Activated T-helper 2 cell treated with anti-CD3 and anti-CD28 coated beads, Interferon-gamma antibody, Interleukin-2, Interleukin-4, amounts not matched to agents 10 μg/mL and 5 μg/mL and 100 μg/mL, durations not matched to agents 14 hours and 24 hours and 36 hours (primary cell): ENCODE data around the gene AHCYL2. TPM values are rescaled to one million over a fixed set of nuclear protein-coding genes. Genes with fewer than 3 reads are reported as not detected.
"Not testable (repeated sequence)": the region's sequence is repeated elsewhere in the genome, so short reads cannot be mapped to it uniquely, and the experiment has no call there.

Experiments used
- DNase-seq: peaks from one replicate; pipeline ENCODE4 v3.0.0; 2021; ENCODE audit warnings: low spot score
- H3K27ac Mint-ChIP-seq: one replicate; pipeline ENCODE4 v1.8.0; 2021; ENCODE audit warnings: mixed read lengths
- H3K27me3 Mint-ChIP-seq: one replicate; pipeline ENCODE4 v1.8.0; 2021; ENCODE audit warnings: low read depth, mixed read lengths
- H3K36me3 Mint-ChIP-seq: one replicate; pipeline ENCODE4 v1.8.0; 2021; ENCODE audit warnings: low read depth, mixed read lengths
- H3K4me1 Mint-ChIP-seq: one replicate; pipeline ENCODE4 v1.8.0; 2021; ENCODE audit warnings: low read depth, mixed read lengths
- H3K4me3 Mint-ChIP-seq: one replicate; pipeline ENCODE4 v1.8.0; 2021; ENCODE audit warnings: low read depth, mild to moderate bottlenecking, moderate library complexity, mixed read lengths
- H3K9me3 Mint-ChIP-seq: one replicate; pipeline ENCODE4 v1.8.0; 2021; ENCODE audit warnings: mixed read lengths
- intact Hi-C: fragments of 100-400 bp; cut with micrococcal nuclease; formaldehyde crosslinking; loops from one replicate; pipeline ENCODE4 v1.15.1; 2023
- total RNA-seq: library from RNA; stranded (reverse); gene quantifications from 2 replicates; pipeline ENCODE4 v1.2.3, GENCODE V29; 2022

AHCYL2 gene
- total RNA-seq, 1 donor from 2014 or later: 14.7 TPM

DNA sequence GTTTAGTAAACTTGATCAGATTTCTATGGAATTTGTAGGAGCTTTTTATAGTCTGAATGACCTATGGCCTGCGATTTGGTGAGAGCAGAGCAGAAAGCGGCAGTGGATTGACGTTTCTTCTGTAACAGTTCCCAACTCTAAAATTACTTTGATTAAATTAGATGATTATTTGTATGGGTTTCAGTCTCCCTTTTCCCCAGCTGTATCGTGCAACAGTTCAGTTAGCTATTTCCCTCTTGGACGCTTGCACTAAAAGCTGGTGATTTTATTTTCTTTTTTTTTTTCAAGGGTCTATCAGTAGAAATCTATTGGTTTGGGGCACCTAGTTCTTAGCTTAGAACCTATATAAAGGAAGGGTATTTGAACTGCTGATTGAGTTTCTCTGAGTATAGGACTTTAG lies 6.8 kb downstream of the AHCYL2 start:
- Mint-ChIP-seq H3K36me3 (no peaks in the 10 kb centered on the region), H3K27ac (no peak overlapping the region), H3K4me3 (no peak overlapping the region), H3K9me3 (no peaks in the 10 kb centered on the region), H3K27me3 (no peaks in the 10 kb centered on the region), H3K4me1 (peaks cover 1% of the 10 kb centered on the region)
- intact Hi-C loops: no loop called here
- DNase-seq: no peak

DNA sequence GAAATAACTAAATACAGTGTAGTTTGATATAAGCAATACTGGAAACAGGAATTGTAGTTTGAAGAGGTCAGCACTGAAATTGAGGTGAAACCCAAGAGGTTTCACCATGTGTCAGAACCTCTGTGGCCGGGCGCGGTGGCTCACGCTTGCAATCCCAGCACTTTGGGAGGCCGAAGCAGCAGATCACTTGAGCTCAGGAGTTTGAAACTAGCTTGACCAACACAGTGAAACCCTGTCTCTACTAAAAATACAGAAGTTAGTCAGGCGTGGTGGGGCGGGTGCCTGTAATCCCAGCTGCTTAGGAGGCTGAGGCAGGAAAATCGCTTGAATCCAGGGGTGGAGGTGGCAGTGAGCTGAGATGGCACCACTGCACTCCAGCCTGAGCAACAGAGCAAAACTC lies 13.7 kb downstream of the AHCYL2 start:
- no peaks in the 10 kb centered on the region for H3K27me3 Mint-ChIP-seq
- H3K4me1 Mint-ChIP-seq: peaks cover 1% of the 10 kb centered on the region
- no peak overlapping the region for H3K27ac Mint-ChIP-seq
- H3K4me3 Mint-ChIP-seq: no peak overlapping the region
- DNase-seq: no peak
- no peaks in the 10 kb centered on the region for H3K9me3 Mint-ChIP-seq
- intact Hi-C loops: no loop called here
- H3K36me3 Mint-ChIP-seq: no peaks in the 10 kb centered on the region

DNA sequence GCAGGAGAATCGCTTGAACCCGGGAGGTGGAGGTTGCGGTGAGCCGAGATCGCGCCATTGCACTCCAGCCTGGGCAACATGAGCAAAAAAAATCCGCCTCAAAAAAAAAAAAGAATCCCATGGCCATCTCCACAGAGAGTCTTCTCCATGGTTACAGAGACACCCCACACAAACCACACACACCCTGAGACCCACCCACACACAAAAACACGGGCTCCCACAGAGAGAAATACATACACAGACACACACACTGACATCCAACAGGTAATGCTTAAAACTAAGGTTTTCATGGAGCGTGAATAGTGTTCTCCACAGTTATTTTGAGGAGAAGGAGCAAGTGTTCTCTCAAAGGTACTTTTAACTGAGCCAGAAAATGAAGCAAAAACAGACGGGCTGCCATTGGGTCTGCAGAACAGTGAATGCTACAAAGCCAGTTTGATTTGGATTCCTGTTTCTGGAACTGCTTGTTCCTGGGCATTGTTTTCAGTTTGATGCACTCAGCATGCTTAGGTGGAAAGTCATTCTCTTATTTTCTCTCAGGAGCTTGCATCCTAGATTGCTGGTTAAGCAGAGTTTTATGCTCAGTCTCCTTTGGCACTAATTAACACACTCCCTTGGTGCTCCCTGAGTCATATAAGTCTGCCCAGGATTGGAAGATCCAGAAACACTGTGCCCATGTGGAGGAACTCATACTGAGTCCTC lies 15.4 kb downstream of the AHCYL2 start:
- intact Hi-C loops: no loop called here
- Mint-ChIP-seq H3K27ac (no peak overlapping the region), H3K27me3 (no peaks in the 10 kb centered on the region), H3K36me3 (no peaks in the 10 kb centered on the region), H3K4me1 (peaks cover 1% of the 10 kb centered on the region), H3K4me3 (no peak overlapping the region), H3K9me3 (no peaks in the 10 kb centered on the region)
- DNase-seq: no peak

DNA sequence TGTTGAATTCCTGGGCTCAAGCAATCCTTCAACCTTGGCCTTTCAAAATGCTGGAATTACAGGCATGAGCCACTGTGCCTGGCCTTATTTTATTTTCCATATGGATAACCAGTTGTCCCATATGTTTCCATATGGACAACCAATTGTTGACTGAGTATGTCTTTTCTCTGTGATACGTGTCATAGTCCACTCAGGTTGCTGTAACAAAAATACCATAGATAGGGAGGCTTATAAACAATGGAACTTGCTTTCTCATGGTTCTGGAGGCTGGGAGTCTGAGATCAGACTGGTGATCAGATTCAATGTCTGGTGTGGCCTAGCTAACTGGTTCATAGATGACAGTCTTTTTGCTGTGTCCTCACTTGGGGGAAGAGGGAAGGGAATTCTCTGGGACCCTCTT lies 19.4 kb downstream of the AHCYL2 start:
- Mint-ChIP-seq H3K4me3 (no peak overlapping the region), H3K27ac (no peak overlapping the region), H3K9me3 (no peaks in the 10 kb centered on the region), H3K27me3 (no peaks in the 10 kb centered on the region), H3K4me1 (no peaks in the 10 kb centered on the region), H3K36me3 (peaks cover 4% of the 10 kb centered on the region)
- intact Hi-C loops: no loop called here
- no peak for DNase-seq

DNA sequence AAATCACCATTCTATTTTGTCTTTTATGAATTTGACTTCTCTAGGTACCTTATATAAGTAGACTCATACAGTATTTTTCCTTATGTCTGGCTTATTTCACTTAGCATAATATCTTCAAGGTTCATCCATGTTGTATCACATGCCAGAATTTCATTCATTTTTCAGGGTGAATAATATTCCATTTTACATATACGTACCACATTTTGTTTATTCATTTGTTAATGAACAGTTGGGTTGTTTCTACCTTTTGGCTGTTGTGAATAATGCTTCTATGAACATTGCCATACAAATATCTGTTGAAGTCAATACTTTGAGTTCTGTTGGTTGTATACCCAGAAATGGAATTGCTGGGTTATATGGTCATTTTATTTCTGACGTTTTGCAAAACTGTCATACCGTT lies 20.7 kb downstream of the AHCYL2 start:
- Mint-ChIP-seq H3K4me1 (no peaks in the 10 kb centered on the region), H3K9me3 (no peaks in the 10 kb centered on the region), H3K27me3 (peaks cover 3% of the 10 kb centered on the region), H3K4me3 (no peak overlapping the region), H3K36me3 (peaks cover 4% of the 10 kb centered on the region), H3K27ac (no peak overlapping the region)
- no peak for DNase-seq
- intact Hi-C loops: no loop called here

DNA sequence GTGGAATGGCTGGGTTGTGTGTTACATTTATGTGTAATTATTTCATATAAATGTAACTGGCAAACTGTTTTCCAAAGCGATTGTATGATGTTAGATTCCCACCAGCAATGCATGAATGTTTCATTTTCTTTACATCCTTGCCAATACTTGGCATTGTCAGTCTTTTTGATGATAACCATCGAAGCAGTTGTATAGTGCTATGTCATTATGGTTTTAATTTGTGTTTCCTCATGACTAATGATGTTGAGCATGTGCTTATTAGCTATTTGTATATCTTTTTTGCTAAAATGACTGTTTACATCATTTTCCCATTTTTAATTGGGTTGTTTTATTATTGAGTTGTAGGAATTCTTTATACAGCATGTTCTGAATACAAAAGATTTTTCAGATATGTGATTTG lies 22.3 kb downstream of the AHCYL2 start:
- peaks cover 4% of the 10 kb centered on the region for H3K36me3 Mint-ChIP-seq
- H3K4me1 Mint-ChIP-seq: no peaks in the 10 kb centered on the region
- intact Hi-C loops: no loop called here
- H3K27me3 Mint-ChIP-seq: peaks cover 10% of the 10 kb centered on the region
- H3K4me3 Mint-ChIP-seq: no peak overlapping the region
- no peak for DNase-seq
- H3K27ac Mint-ChIP-seq: no peak overlapping the region
- no peaks in the 10 kb centered on the region for H3K9me3 Mint-ChIP-seq

DNA sequence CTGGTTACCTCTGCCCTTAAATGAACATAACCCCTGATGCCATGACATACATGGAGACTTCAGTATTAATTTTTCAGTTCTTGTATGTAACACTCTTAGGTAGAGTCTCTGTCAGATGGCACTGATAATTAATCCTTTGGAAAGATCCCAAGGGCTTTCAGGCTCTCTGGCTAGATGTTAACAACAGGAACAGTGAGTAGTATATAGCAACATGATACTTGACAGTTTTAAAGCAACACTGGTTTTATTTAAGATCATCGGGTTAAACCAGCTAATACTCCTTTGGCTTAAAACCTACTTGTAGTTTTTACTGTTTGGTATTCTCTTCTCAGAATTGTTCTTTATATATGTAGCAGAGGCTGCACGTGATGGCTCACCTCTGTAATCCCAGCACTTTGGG lies 27.3 kb downstream of the AHCYL2 start:
- Mint-ChIP-seq H3K9me3 (no peaks in the 10 kb centered on the region), H3K27me3 (peaks cover 10% of the 10 kb centered on the region), H3K4me1 (no peaks in the 10 kb centered on the region), H3K4me3 (no peak overlapping the region), H3K27ac (no peak overlapping the region), H3K36me3 (no peaks in the 10 kb centered on the region)
- intact Hi-C loops: no loop called here
- no peak for DNase-seq

DNA sequence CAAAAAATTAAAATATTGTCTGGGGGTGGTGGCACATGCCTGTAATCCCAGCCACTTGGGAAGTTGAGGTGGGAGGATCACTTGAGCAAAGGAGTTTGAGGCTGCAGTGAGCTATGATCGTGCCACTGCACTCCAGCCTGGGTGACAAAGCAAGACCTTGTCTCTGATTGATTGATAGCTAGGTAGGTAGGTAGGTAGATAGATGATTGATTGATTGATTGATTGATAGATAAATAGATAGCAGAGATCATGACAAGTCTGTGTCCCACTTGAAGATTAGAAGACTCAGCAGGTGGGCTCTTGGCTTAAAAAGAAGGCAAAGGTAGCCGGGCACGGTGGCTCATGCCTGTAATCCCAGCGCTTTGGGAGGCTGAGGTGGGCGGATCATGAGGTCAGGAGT lies 27.8 kb downstream of the AHCYL2 start:
- H3K27ac Mint-ChIP-seq, H3K9me3 Mint-ChIP-seq, DNase-seq, H3K36me3 Mint-ChIP-seq, H3K27me3 Mint-ChIP-seq, intact Hi-C loops, H3K4me1 Mint-ChIP-seq, H3K4me3 Mint-ChIP-seq: not testable (repeated sequence)

DNA sequence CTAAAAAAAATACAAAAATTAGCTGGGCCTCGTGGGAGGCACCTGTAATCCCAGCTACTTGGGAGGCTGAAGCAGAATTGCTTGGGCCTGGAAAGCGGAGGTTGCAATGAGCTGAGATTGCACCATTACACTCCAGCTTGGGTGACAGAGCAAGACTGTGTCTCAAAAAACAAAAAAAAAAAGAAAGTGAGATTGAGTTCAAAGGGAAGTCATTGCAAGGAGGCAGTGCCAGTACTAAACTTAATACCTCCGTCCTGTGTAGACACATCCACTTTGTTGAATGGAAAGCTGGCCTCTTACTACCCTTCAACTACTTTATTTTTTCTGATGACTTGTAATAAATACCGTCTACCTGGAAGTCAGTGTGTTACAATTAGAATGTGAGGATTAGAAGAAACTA lies 31.0 kb downstream of the AHCYL2 start:
- Mint-ChIP-seq H3K36me3 (no peaks in the 10 kb centered on the region), H3K9me3 (no peaks in the 10 kb centered on the region), H3K27me3 (peaks cover 7% of the 10 kb centered on the region), H3K27ac (no peak overlapping the region), H3K4me1 (peaks cover 14% of the 10 kb centered on the region), H3K4me3 (no peak overlapping the region)
- no peak for DNase-seq
- intact Hi-C loops: no loop called here

DNA sequence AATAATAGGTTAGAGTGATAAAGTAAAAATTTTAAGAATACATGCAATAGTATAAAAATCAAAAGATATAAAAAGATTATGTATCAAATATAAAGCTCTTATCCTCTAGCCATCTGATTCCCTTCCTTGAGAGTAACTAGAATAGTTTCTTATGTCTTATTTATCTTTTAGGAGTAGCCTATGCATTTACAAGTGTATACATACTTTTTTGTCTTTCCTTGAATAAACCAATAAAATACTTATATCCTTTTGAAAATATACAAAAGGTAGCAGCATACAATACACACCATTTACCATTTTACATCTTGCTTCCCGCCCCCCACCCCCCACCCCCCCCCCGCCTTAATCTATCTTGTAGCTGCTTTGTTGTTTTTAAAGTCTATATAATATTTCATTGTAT lies 31.4 kb downstream of the AHCYL2 start:
- Mint-ChIP-seq H3K4me3 (no peak overlapping the region), H3K27me3 (peaks cover 4% of the 10 kb centered on the region), H3K4me1 (peaks cover 14% of the 10 kb centered on the region), H3K36me3 (no peaks in the 10 kb centered on the region), H3K27ac (no peak overlapping the region), H3K9me3 (no peaks in the 10 kb centered on the region)
- intact Hi-C loops: no loop called here
- no peak for DNase-seq

DNA sequence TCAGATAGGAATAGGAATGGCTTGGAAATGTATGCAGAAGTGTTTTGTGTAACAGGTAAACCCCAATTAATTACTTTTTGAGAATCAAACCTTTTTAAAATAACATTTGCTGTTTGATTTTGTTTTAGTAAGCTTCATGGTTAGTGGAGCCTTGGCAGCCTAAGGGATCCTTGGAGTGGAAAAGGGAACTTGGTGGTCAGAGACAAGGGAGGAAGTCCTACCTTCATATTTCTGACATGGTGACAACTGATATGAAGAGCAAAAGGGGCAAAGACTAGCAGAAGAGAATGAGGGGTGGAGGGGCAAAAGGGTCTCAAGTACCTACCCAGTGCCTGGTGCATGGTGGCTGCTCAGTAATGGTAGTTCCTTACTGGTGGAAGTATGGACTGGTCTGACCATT lies 32.3 kb downstream of the AHCYL2 start:
- H3K4me1 Mint-ChIP-seq: peaks cover 15% of the 10 kb centered on the region
- DNase-seq: no peak
- H3K27ac Mint-ChIP-seq: no peak overlapping the region
- no peaks in the 10 kb centered on the region for H3K36me3 Mint-ChIP-seq
- no peaks in the 10 kb centered on the region for H3K9me3 Mint-ChIP-seq
- intact Hi-C loops: no loop called here
- no peaks in the 10 kb centered on the region for H3K27me3 Mint-ChIP-seq
- no peak overlapping the region for H3K4me3 Mint-ChIP-seq

DNA sequence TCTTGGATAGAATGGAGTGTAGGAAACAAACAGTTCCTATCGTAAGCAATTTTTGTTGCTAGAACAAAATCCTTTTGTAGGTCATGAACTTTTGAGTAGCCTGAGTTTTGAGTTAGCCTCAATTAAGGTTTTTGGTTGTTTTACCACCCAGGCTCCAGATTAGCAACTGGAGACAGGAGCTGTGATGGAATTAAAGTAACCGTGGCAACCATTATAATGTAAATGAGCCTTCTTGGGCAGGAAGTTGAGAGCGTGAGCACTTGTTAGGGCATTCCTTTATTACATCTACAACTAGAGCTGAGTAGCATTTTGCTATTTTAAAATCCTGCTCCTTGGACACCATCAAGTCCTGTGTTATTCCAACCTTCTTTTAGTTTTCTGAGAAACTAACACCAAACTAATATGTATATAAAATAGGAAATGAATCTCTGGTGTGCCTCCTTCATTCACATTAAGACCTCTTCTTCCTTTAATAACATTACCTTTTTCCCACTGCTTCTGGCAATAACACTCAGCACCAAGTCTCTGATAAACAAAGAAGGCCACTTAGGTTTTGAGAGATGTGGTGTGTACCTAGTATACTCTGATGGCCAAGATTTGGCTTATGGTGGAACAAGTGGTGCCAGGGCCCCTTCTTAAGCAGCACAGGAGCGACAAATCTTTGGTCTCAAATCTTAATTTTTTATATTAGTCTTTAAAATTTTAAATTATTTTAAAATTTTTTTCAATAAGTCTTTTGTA lies 34.0 kb downstream of the AHCYL2 start:
- peaks cover 21% of the 10 kb centered on the region for H3K4me1 Mint-ChIP-seq
- H3K27me3 Mint-ChIP-seq: no peaks in the 10 kb centered on the region
- no peak for DNase-seq
- no peak overlapping the region for H3K4me3 Mint-ChIP-seq
- no peaks in the 10 kb centered on the region for H3K9me3 Mint-ChIP-seq
- no peak overlapping the region for H3K27ac Mint-ChIP-seq
- intact Hi-C loops: no loop called here
- no peaks in the 10 kb centered on the region for H3K36me3 Mint-ChIP-seq

DNA sequence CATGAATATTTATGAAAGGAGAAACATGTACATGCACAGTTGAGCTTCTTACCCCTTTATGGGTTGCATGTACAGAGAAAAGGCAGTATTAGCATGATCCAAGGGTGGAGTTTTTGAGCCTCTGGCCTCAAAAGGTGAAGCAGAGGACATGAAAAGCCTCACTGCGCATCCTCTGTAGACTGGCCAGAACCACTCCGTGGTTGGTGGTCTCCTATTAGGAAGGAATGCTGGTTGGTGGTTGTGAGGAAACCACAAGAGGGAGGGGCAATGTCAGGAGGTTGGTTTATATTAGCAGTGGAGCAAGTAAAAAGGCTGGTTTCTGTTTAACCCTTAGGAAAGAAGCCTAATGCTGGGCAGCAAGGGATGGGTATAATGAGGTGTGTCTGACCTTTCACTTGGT lies 37.5 kb downstream of the AHCYL2 start:
- no peak overlapping the region for H3K4me3 Mint-ChIP-seq
- H3K9me3 Mint-ChIP-seq: no peaks in the 10 kb centered on the region
- H3K4me1 Mint-ChIP-seq: peaks cover 21% of the 10 kb centered on the region
- H3K27me3 Mint-ChIP-seq: no peaks in the 10 kb centered on the region
- H3K27ac Mint-ChIP-seq: no peak overlapping the region
- intact Hi-C loops: no loop called here
- H3K36me3 Mint-ChIP-seq: no peaks in the 10 kb centered on the region
- no peak for DNase-seq
